ENCODE results near the gene STAM2.

DNA sequence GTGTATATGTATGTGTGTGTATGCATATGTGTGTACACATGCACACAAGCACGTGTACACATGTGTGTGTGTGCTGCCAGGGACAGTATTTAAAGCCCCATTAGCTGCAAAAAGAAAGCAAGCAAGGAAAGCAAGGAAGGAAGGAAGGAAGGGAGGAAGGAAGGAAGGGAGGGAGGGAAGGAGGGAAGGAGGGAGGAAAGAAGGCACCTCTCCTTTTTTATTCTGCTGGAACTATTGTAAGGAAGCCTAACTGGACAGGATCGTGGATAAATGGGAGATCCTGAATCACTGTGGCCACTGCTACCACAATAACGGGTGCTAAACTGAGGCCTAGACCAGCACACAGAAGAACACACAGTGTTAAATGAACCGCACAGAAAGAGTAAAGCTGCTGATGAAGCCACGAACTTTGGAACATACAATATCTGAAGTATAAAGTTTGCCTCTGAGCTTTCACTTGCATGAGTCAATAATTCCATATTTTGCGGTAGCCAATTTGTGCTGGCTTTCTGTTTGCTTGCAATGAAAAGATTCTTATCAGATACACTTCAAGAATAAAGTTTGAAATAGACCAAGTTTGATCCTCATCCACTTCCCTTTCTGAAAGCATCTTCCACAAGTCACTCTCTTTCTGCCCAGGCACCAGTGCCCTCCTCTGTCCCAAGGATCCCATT lies 92.2 kb downstream of the STAM2 start:
- TF ChIP-seq, protein P1, sequence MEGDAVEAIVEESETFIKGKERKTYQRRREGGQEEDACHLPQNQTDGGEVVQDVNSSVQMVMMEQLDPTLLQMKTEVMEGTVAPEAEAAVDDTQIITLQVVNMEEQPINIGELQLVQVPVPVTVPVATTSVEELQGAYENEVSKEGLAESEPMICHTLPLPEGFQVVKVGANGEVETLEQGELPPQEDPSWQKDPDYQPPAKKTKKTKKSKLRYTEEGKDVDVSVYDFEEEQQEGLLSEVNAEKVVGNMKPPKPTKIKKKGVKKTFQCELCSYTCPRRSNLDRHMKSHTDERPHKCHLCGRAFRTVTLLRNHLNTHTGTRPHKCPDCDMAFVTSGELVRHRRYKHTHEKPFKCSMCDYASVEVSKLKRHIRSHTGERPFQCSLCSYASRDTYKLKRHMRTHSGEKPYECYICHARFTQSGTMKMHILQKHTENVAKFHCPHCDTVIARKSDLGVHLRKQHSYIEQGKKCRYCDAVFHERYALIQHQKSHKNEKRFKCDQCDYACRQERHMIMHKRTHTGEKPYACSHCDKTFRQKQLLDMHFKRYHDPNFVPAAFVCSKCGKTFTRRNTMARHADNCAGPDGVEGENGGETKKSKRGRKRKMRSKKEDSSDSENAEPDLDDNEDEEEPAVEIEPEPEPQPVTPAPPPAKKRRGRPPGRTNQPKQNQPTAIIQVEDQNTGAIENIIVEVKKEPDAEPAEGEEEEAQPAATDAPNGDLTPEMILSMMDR (IDR thresholded peaks at IDR 0.05) = no peak
- TF ChIP-seq POLR2A (IDR thresholded peaks at IDR 0.05) = no peak

Measured in body of pancreas (tissue), 4 donors.